ENCODE results near the gene PGAM5. TPM values are rescaled to one million over a fixed set of nuclear protein-coding genes. Genes with fewer than 3 reads are reported as not detected.

Gene PGAM5
- total and polyA plus RNA-seq, 2 of the 13 experiments (the other 11 are each of a cell fraction or from before 2014, with no cell fraction given): 18.0 to 77.9 TPM

- TF ChIP-seq ZBTB40 (IDR thresholded peaks at IDR 0.05) (no peak), ZBTB40 (CRISPR knock-in tag; IDR thresholded peaks at IDR 0.05) (no peak), MAFF (IDR thresholded peaks at IDR 0.05; ENCODE audit: low read depth, low read length) (no peak), PAXIP1 (CRISPR knock-in tag; conservative IDR thresholded peaks at IDR 0.05) (no peak)
Measured at GRCh38 chr12:132765361-132765760, 54.7 kb downstream of the PGAM5 start (continued).
